HCT116 (cell line): Measurements from ENCODE around the gene THUMPD2. TPM values are rescaled to one million over a fixed set of nuclear protein-coding genes. Genes with fewer than 3 reads are reported as not detected.

Experiments used
- ATAC-seq: fragments of 200-7000 bp; cut with Tn5 transposase; 2 replicates; pipeline ENCODE4 v1.9.1; 2020; ENCODE audit warnings: mild to moderate bottlenecking, moderate library complexity
- BruUV-seq: library from RNA; stranded (reverse); fragments of 400-500 nt; replicated peaks from 2 replicates; lab custom pipeline; 2021; lab: Mats Ljungman, UMichigan
- CTCF ChIA-PET: fragments of 300-600 bp; sonication (Branson Sonifier 250); formaldehyde crosslinking; loops from one replicate; lab custom pipeline; 2021; ENCODE audit warnings: antibody characterized with exemption; lab: Charles Lee
- POLR2A ChIA-PET: fragments of 300-600, 350-600 bp; sonication (Branson Sonifier 250); formaldehyde crosslinking; loops from one replicate; lab custom pipeline; 2021; ENCODE audit warnings: antibody characterized with exemption; lab: Charles Lee
- RAD21 ChIA-PET, 2 experiments: fragments of 300-600 bp; sonication (Branson Sonifier 250); formaldehyde crosslinking; loops; one replicate each; lab custom pipeline; 2023; ENCODE audit warnings: low total read pairs in 2 of 2; ENCODE audit not compliant: uncharacterized antibody in 2 of 2, unreplicated experiment in 2 of 2, low non-redundant PET in 1 of 2; lab: Charles Lee
- DNase-seq: peaks from one replicate; pipeline ENCODE4 v3.0.0-alpha.2; 2010; ENCODE audit warnings: low read depth, low spot score
- H2AFZ ChIP-seq: fragments of 200-600 bp; shearing (Covaris generic), sonication (generic); 2 replicates; pipeline ENCODE4 v1.6.1; 2017; ENCODE audit warnings: low read depth, mixed run types, mixed read lengths, antibody characterized with exemption, low read length; ENCODE audit not compliant: poor library complexity, severe bottlenecking
- H3K27ac ChIP-seq: 2 replicates; pipeline ENCODE4 v1.5.1; 2012; ENCODE audit warnings: low read depth, low read length
- H3K27me3 ChIP-seq: fragments of 200-600 bp; sonication (generic); 2 replicates; pipeline ENCODE4 v1.6.1; 2016; ENCODE audit warnings: mixed run types, low read length, mixed read lengths; ENCODE audit not compliant: insufficient read depth
- H3K36me3 ChIP-seq, 2 experiments: fragments of 200-500 bp in 1 of 2; fragments of 200-600 bp in 1 of 2; sonication (Bioruptor generic) in 1 of 2; sonication (generic) in 1 of 2; 2 replicates each; pipeline versions ENCODE4 v1.5.1 to v1.6.1; 2014 to 2016; ENCODE audit warnings: low read length in 2 of 2, inconsistent platforms in 1 of 2, mixed read lengths in 1 of 2, mixed run types in 1 of 2; ENCODE audit not compliant: insufficient read depth in 2 of 2, control insufficient read depth in 1 of 2
- H3K4me1 ChIP-seq, 2 experiments: fragments of 200-600 bp in 1 of 2; sonication (generic) in 1 of 2; 2 replicates each; pipeline versions ENCODE4 v1.5.1 to v1.6.1; 2012 to 2017; ENCODE audit warnings: low read length in 2 of 2, inconsistent platforms in 1 of 2, mild to moderate bottlenecking in 1 of 2, mixed read lengths in 1 of 2, mixed run types in 1 of 2, moderate library complexity in 1 of 2; ENCODE audit not compliant: insufficient read depth in 2 of 2, control insufficient read depth in 1 of 2
- H3K4me2 ChIP-seq: fragments of 200-600 bp; sonication (generic); 2 replicates; pipeline ENCODE4 v1.6.1; 2017; ENCODE audit warnings: mixed run types, low read length, mixed read lengths
- H3K4me3 ChIP-seq, 2 experiments: fragments of 200-600 bp in 1 of 2; sonication (generic) in 1 of 2; replicated peaks in 1 of 2; 2 replicates each; pipeline ENCODE4 v1.5.1; 2011 to 2016; ENCODE audit warnings: low read length in 2 of 2, control low read depth in 1 of 2, low read depth in 1 of 2, mild to moderate bottlenecking in 1 of 2, mixed read lengths in 1 of 2, mixed run types in 1 of 2
- H3K79me2 ChIP-seq: fragments of 200-600 bp; sonication (generic); 2 replicates; pipeline ENCODE4 v1.6.1; 2017; ENCODE audit warnings: mild to moderate bottlenecking, mixed run types, low read length, moderate library complexity, mixed read lengths; ENCODE audit not compliant: insufficient read depth
- H3K9ac ChIP-seq: fragments of 200-600 bp; sonication (generic); 2 replicates; pipeline ENCODE4 v1.6.1; 2016; ENCODE audit warnings: low read length, mixed read lengths
- H3K9me2 ChIP-seq: fragments of 200-600 bp; sonication (generic), shearing (Covaris generic); 2 replicates; pipeline ENCODE4 v1.6.1; 2017; ENCODE audit warnings: mixed run types, mild to moderate bottlenecking, moderate library complexity; ENCODE audit not compliant: insufficient read depth
- H3K9me3 ChIP-seq, 2 experiments: fragments of 200-500 bp in 1 of 2; fragments of 200-600 bp in 1 of 2; sonication (Bioruptor generic) in 1 of 2; sonication (generic) in 1 of 2; 2 replicates each; pipeline ENCODE4 v1.6.1; 2014 to 2017; ENCODE audit warnings: low read length in 2 of 2, mixed read lengths in 2 of 2, inconsistent platforms in 1 of 2, low read depth in 1 of 2, mild to moderate bottlenecking in 1 of 2, mixed run types in 1 of 2, moderate library complexity in 1 of 2; ENCODE audit not compliant: control insufficient read depth in 1 of 2, insufficient read depth in 1 of 2
- H4K20me1 ChIP-seq: fragments of 200-600 bp; sonication (generic), shearing (Covaris generic); 2 replicates; pipeline ENCODE4 v1.6.1; 2017; ENCODE audit warnings: mixed run types, mild to moderate bottlenecking, moderate library complexity; ENCODE audit not compliant: insufficient read depth
- EZH2 ChIP-seq: fragments of 200-600 bp; sonication (generic); IDR thresholded peaks from 2 replicates; pipeline ENCODE4 v1.6.1; 2017; ENCODE audit warnings: antibody characterized with exemption, mixed run types
- EZH2phosphoT487 ChIP-seq: fragments of 200-600 bp; IDR thresholded peaks from 2 replicates; pipeline ENCODE4 v1.6.1; 2018; ENCODE audit warnings: antibody characterized with exemption, borderline replicate concordance
- FOSL1 ChIP-seq: IDR thresholded peaks from 2 replicates; pipeline ENCODE4 v1.6.1; 2012; ENCODE audit warnings: low read depth
- MAX ChIP-seq: IDR thresholded peaks from 2 replicates; pipeline ENCODE4 v1.6.1; 2012
- SP1 ChIP-seq: IDR thresholded peaks from 2 replicates; pipeline ENCODE4 v1.6.1; 2012; ENCODE audit warnings: low read depth
- ZNF274 ChIP-seq: fragments of 200-500 bp; sonication (Bioruptor generic); IDR thresholded peaks from 2 replicates; pipeline ENCODE4 v1.6.1; 2014; ENCODE audit warnings: mild to moderate bottlenecking, low read depth, low read length, inconsistent platforms
- intact Hi-C: fragments of 100-400 bp; cut with micrococcal nuclease; formaldehyde crosslinking; loops from 2 replicates; pipeline ENCODE4 v1.10.0; 2022
- total RNA-seq: library from RNA; stranded (reverse); gene quantifications from one replicate; pipeline ENCODE4 v1.2.1, GENCODE V29; 2021; ENCODE audit not compliant: unreplicated experiment
- TF ChIP-seq, protein P1 (sequence below): IDR thresholded peaks from 2 replicates; pipeline ENCODE4 v1.6.1; 2012; ENCODE audit warnings: low read depth

Gene THUMPD2
- total RNA-seq, 1 experiment from 2014 or later, result 15.8 TPM

DNA sequence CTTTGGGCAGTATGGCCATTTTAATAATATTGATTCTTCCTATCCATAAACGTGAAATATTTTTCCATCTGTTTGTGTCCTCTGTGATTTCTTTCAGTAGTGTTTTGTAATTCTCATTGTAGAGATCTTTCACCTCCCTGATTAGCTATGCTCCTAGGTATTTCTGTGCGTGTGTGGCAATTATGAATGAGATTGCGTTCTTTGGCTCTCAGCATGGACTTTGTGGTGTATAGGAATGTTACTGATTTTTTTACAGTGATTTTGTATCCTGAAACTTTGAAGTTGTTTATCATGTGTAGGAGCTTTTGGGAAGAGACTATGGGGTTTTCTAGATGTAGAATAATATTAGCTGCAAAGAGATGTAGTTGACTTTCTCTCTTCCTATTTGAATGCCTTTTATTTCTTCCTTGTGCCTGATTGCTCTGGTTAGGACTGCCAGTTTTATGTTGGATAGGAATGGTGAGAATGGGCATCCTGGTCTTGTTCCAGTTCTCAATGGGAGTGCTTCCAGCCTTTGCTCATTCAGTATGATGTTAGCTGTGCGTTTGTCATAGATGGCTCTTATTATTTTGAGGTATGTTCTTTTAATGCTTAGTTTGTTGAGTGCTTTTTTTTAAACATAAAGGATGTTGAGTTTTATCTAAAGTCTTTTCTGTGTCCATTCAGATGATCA, 27.0 kb upstream of the THUMPD2 start:
- intact Hi-C loops, result no loop called here
- CTCF ChIA-PET, result no interaction called here
- Histone ChIP-seq H3K36me3 (no peaks in the 10 kb centered on the region), H3K27me3 (no peaks in the 10 kb centered on the region), H3K79me2 (no peaks in the 10 kb centered on the region), H3K9ac (no peak overlapping the region), H4K20me1 (no peaks in the 10 kb centered on the region), H3K9me3 (peaks cover 4 to 9% of the 10 kb centered on the region in 2 experiments; a peak in 1 of 4 replicates), H3K4me2 (no peak overlapping the region), H3K27ac (no peak overlapping the region), H3K9me2 (no peaks in the 10 kb centered on the region), H2AFZ (no peak overlapping the region), H3K4me1 (no peaks in the 10 kb centered on the region), H3K4me3 (no peak overlapping the region)
- no peak for TF ChIP-seq MAX
- TF ChIP-seq EZH2phosphoT487, result no peak
- TF ChIP-seq EZH2, result no peak
- TF ChIP-seq, protein P1, sequence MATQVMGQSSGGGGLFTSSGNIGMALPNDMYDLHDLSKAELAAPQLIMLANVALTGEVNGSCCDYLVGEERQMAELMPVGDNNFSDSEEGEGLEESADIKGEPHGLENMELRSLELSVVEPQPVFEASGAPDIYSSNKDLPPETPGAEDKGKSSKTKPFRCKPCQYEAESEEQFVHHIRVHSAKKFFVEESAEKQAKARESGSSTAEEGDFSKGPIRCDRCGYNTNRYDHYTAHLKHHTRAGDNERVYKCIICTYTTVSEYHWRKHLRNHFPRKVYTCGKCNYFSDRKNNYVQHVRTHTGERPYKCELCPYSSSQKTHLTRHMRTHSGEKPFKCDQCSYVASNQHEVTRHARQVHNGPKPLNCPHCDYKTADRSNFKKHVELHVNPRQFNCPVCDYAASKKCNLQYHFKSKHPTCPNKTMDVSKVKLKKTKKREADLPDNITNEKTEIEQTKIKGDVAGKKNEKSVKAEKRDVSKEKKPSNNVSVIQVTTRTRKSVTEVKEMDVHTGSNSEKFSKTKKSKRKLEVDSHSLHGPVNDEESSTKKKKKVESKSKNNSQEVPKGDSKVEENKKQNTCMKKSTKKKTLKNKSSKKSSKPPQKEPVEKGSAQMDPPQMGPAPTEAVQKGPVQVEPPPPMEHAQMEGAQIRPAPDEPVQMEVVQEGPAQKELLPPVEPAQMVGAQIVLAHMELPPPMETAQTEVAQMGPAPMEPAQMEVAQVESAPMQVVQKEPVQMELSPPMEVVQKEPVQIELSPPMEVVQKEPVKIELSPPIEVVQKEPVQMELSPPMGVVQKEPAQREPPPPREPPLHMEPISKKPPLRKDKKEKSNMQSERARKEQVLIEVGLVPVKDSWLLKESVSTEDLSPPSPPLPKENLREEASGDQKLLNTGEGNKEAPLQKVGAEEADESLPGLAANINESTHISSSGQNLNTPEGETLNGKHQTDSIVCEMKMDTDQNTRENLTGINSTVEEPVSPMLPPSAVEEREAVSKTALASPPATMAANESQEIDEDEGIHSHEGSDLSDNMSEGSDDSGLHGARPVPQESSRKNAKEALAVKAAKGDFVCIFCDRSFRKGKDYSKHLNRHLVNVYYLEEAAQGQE, result no peak
- TF ChIP-seq FOSL1, result no peak
- TF ChIP-seq SP1, result no peak
- no peak for TF ChIP-seq ZNF274
- no TSS peak for BruUV-seq
- RAD21 ChIA-PET, result no interaction called here
- POLR2A ChIA-PET, result no interaction called here
- DNase-seq, result no peak
- ATAC-seq, result no peak
